C4-2B (cell line): ENCODE measurements around the gene POU6F1.

Experiments
- CTCF ChIP-seq: fragments of 450-650 bp; conservative IDR thresholded peaks from 2 replicates; pipeline ENCODE4 v1.5.1; 2017; ENCODE audit warnings: mild to moderate bottlenecking
- ZFX ChIP-seq: fragments of 450-650 bp; IDR thresholded peaks from 2 replicates; pipeline ENCODE4 v1.6.1; 2017

- TF ChIP-seq CTCF (no peak), ZFX (no peak)
Observed at GRCh38 chr12:51208016-51208660, 9.7 kb downstream of the POU6F1 start.
